Measurements from ENCODE around the gene TMEM38A.

Gene TMEM38A

DNA sequence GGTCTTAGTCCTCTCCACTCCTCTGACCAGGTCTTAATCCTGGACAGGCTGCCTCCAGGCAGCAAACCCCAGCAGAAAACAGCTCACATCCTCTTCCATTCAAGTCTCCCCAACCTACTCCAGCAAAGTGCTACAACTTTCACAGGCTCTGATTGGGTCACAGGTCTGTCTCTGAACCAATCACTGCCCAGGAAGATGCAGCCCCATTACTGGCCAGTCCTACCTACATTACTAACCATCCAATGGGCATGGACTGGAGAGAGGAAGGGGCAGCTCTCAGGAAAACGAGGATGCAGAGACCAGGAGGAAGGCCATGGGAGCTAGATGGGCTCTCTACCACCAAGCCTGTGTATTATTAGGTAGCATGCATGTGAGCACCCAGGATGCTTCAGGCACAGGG, 45.1 kb upstream of the TMEM38A start:
- no peaks in the 10 kb centered on the region for H3K27me3 ChIP-seq (ENCODE audit: control insufficient read depth in 3 of 3, insufficient read depth in 3 of 3, low read depth in 1 of 3, low read length in 3 of 3)
- H3K36me3 ChIP-seq (replicated peaks in 1 of 2; ENCODE audit: control insufficient read depth in 2 of 2, insufficient read depth in 2 of 2, low read length in 2 of 2) = no peaks in the 10 kb centered on the region
- no peak for DNase-seq (ENCODE audit: low spot score)
- H2BK120ac ChIP-seq (ENCODE audit: low read depth, low read length) = no peak overlapping the region
- no peak overlapping the region for H3K18ac ChIP-seq (ENCODE audit: low read length)
- peaks cover 26% of the 10 kb centered on the region for H3K79me1 ChIP-seq (ENCODE audit: low read depth, low read length)
- no peak overlapping the region for H3K27ac ChIP-seq (replicated peaks; ENCODE audit: low read length)
- no peak overlapping the region for H3K4ac ChIP-seq (ENCODE audit: low read length)
- H4K91ac ChIP-seq (ENCODE audit: low read depth, low read length, poor library complexity) = no peak overlapping the region
- peaks cover 0 to 3% of the 10 kb centered on the region in 2 donors for H3K4me1 ChIP-seq (ENCODE audit: control insufficient read depth in 2 of 2, insufficient read depth in 1 of 2, low read depth in 1 of 2, low read length in 2 of 2)
- H4K8ac ChIP-seq (ENCODE audit: low read depth, low read length) = no peak overlapping the region
- H2AK5ac ChIP-seq (ENCODE audit: low read depth, low read length) = no peak overlapping the region
- H2AFZ ChIP-seq (ENCODE audit: low read length) = no peak overlapping the region
- H3K4me2 ChIP-seq (ENCODE audit: insufficient read depth, low read length, poor library complexity, severe bottlenecking) = no peak overlapping the region
- no peaks in the 10 kb centered on the region for H3K9me3 ChIP-seq (replicated peaks in 1 of 2; ENCODE audit: control insufficient read depth in 2 of 2, insufficient read depth in 1 of 2, low read depth in 1 of 2, low read length in 2 of 2)
- no peak overlapping the region for H3K9ac ChIP-seq (ENCODE audit: low read depth, low read length, poor library complexity)
- H3K4me3 ChIP-seq (ENCODE audit: low read length in 2 of 2) = no peak overlapping the region
- no peak overlapping the region for H2BK15ac ChIP-seq (ENCODE audit: low read length)
- no CpG with 5 or more reads among the region's 1 CpG for WGBS, 2 donors (ENCODE audit: extremely low coverage in 2 of 2, insufficient read length in 2 of 2, insufficient replicate concordance in 1 of 2)
- no peak overlapping the region for H3K14ac ChIP-seq (ENCODE audit: low read length)
- no peak overlapping the region for H2BK5ac ChIP-seq (ENCODE audit: low read length)
- no peak overlapping the region for H3K23ac ChIP-seq (ENCODE audit: low read depth, low read length, poor library complexity)
- H2BK12ac ChIP-seq (ENCODE audit: low read length) = no peak overlapping the region

DNA sequence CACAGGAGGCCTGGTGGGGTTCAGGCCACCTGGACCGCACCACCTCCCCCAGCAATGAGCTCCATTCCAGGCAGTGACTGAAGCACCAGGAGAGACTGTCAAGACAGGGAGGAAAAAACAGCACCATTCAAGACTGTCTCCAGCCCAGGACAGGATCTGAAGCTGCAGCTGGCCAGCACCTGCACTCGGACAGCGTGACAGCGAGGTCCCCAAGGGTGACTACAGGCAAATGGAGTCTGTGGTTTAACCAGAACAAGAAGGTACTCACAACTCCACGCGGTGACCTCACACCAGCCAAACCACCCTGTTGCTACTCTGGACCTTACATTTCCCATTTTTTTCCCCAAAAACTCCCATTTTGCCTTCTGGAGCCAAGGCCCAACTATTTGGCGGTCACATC, 42.7 kb upstream of the TMEM38A start:
- H4K8ac ChIP-seq (ENCODE audit: low read depth, low read length) = no peak overlapping the region
- H2BK12ac ChIP-seq (ENCODE audit: low read length) = no peak overlapping the region
- H3K4ac ChIP-seq (ENCODE audit: low read length) = no peak overlapping the region
- H2BK120ac ChIP-seq (ENCODE audit: low read depth, low read length) = no peak overlapping the region
- H3K14ac ChIP-seq (ENCODE audit: low read length) = no peak overlapping the region
- H2BK15ac ChIP-seq (ENCODE audit: low read length) = no peak overlapping the region
- no peaks in the 10 kb centered on the region for H3K27me3 ChIP-seq (ENCODE audit: control insufficient read depth in 3 of 3, insufficient read depth in 3 of 3, low read depth in 1 of 3, low read length in 3 of 3)
- H3K9ac ChIP-seq (ENCODE audit: low read depth, low read length, poor library complexity) = no peak overlapping the region
- no peak overlapping the region for H2BK5ac ChIP-seq (ENCODE audit: low read length)
- no peak overlapping the region for H4K91ac ChIP-seq (ENCODE audit: low read depth, low read length, poor library complexity)
- H3K23ac ChIP-seq (ENCODE audit: low read depth, low read length, poor library complexity) = no peak overlapping the region
- H3K9me3 ChIP-seq (replicated peaks in 1 of 2; ENCODE audit: control insufficient read depth in 2 of 2, insufficient read depth in 1 of 2, low read depth in 1 of 2, low read length in 2 of 2) = no peaks in the 10 kb centered on the region
- no peak overlapping the region for H3K4me2 ChIP-seq (ENCODE audit: insufficient read depth, low read length, poor library complexity, severe bottlenecking)
- no peak overlapping the region for H2AK5ac ChIP-seq (ENCODE audit: low read depth, low read length)
- H3K27ac ChIP-seq (replicated peaks; ENCODE audit: low read length) = no peak overlapping the region
- peaks cover 0 to 2% of the 10 kb centered on the region in 2 donors for H3K36me3 ChIP-seq (replicated peaks in 1 of 2; ENCODE audit: control insufficient read depth in 2 of 2, insufficient read depth in 2 of 2, low read length in 2 of 2)
- H3K4me3 ChIP-seq (ENCODE audit: low read length in 2 of 2) = no peak overlapping the region
- peaks cover 28% of the 10 kb centered on the region for H3K79me1 ChIP-seq (ENCODE audit: low read depth, low read length)
- WGBS, 2 donors (ENCODE audit: extremely low coverage in 2 of 2, insufficient read length in 2 of 2, insufficient replicate concordance in 1 of 2) = no CpG with 5 or more reads among the region's 7 CpGs
- no peak overlapping the region for H2AFZ ChIP-seq (ENCODE audit: low read length)
- H3K18ac ChIP-seq (ENCODE audit: low read length) = no peak overlapping the region
- no peak for DNase-seq (ENCODE audit: low spot score)
- peaks cover 0 to 3% of the 10 kb centered on the region in 2 donors for H3K4me1 ChIP-seq (ENCODE audit: control insufficient read depth in 2 of 2, insufficient read depth in 1 of 2, low read depth in 1 of 2, low read length in 2 of 2)

DNA sequence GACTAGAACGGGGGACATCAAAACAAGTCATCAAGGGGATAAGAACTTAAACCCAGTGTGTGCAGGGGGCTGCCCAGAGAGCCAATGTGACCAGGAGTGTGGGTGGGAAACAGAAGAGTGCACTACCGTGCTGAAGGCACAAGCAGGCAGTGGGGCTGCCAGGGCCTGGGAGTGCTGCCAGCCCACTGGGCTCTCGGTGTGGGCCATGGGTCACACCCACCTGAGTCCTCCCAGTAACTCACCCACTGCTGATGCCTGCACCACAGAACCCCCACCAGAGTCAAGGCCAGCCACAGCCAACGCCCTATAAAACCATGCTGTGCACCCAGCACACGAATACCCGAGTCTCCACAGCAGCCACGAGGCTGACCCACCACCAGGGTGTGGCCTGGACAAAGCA, 41.5 kb upstream of the TMEM38A start:
- no CpG with 5 or more reads among the region's 7 CpGs for WGBS, 2 donors (ENCODE audit: extremely low coverage in 2 of 2, insufficient read length in 2 of 2, insufficient replicate concordance in 1 of 2)

DNA sequence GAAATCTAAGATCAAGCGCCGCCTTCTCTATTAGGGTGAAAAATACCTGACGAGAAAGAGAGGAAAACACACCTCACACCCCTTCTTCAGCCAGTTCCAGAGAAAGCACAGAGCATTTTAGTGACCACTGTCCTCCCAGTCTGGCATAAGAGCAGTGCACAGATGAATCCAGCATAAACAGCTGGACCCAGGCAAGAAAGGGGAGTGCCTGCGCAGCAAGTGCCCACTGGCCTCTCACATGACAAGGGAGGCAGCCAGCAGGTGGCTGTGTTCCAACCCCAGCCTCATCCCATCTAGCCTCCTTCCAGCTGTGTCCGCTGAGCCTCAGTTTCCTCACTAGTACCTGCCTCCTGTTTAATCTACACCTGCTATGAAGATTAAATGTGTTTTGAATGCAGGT, 40.9 kb upstream of the TMEM38A start:
- no peak overlapping the region for H3K23ac ChIP-seq (ENCODE audit: low read depth, low read length, poor library complexity)
- H3K27me3 ChIP-seq (ENCODE audit: control insufficient read depth in 3 of 3, insufficient read depth in 3 of 3, low read depth in 1 of 3, low read length in 3 of 3) = no peaks in the 10 kb centered on the region
- no peak overlapping the region for H3K4ac ChIP-seq (ENCODE audit: low read length)
- H2AK5ac ChIP-seq (ENCODE audit: low read depth, low read length) = no peak overlapping the region
- H3K4me3 ChIP-seq (ENCODE audit: low read length in 2 of 2) = no peak overlapping the region
- no peak overlapping the region for H2AFZ ChIP-seq (ENCODE audit: low read length)
- H2BK12ac ChIP-seq (ENCODE audit: low read length) = no peak overlapping the region
- H2BK5ac ChIP-seq (ENCODE audit: low read length) = no peak overlapping the region
- no peak overlapping the region for H3K27ac ChIP-seq (replicated peaks; ENCODE audit: low read length)
- H2BK120ac ChIP-seq (ENCODE audit: low read depth, low read length) = no peak overlapping the region
- no peak overlapping the region for H2BK15ac ChIP-seq (ENCODE audit: low read length)
- H3K9me3 ChIP-seq (replicated peaks in 1 of 2; ENCODE audit: control insufficient read depth in 2 of 2, insufficient read depth in 1 of 2, low read depth in 1 of 2, low read length in 2 of 2) = no peaks in the 10 kb centered on the region
- no peak overlapping the region for H4K8ac ChIP-seq (ENCODE audit: low read depth, low read length)
- peaks cover 0 to 3% of the 10 kb centered on the region in 2 donors for H3K4me1 ChIP-seq (ENCODE audit: control insufficient read depth in 2 of 2, insufficient read depth in 1 of 2, low read depth in 1 of 2, low read length in 2 of 2)
- H3K18ac ChIP-seq (ENCODE audit: low read length) = no peak overlapping the region
- H3K79me1 ChIP-seq (ENCODE audit: low read depth, low read length) = peaks cover 24% of the 10 kb centered on the region
- WGBS, 2 donors (ENCODE audit: extremely low coverage in 2 of 2, insufficient read length in 2 of 2, insufficient replicate concordance in 1 of 2) = no CpG with 5 or more reads among the region's 5 CpGs
- no peak overlapping the region for H3K4me2 ChIP-seq (ENCODE audit: insufficient read depth, low read length, poor library complexity, severe bottlenecking)
- H3K9ac ChIP-seq (ENCODE audit: low read depth, low read length, poor library complexity) = no peak overlapping the region
- peaks cover 1 to 20% of the 10 kb centered on the region in 2 donors for H3K36me3 ChIP-seq (replicated peaks in 1 of 2; ENCODE audit: control insufficient read depth in 2 of 2, insufficient read depth in 2 of 2, low read length in 2 of 2)
- H3K14ac ChIP-seq (ENCODE audit: low read length) = no peak overlapping the region
- H4K91ac ChIP-seq (ENCODE audit: low read depth, low read length, poor library complexity) = no peak overlapping the region
- no peak for DNase-seq (ENCODE audit: low spot score)

More for the DNA sequence above, 41.5 kb upstream of the TMEM38A start:
- Histone ChIP-seq H3K9me3 (replicated peaks in 1 of 2; ENCODE audit: control insufficient read depth in 2 of 2, insufficient read depth in 1 of 2, low read depth in 1 of 2, low read length in 2 of 2) (no peaks in the 10 kb centered on the region), H3K23ac (ENCODE audit: low read depth, low read length, poor library complexity) (no peak overlapping the region), H2BK120ac (ENCODE audit: low read depth, low read length) (peak overlapping the region; percentile 45), H3K9ac (ENCODE audit: low read depth, low read length, poor library complexity) (no peak overlapping the region), H2AFZ (ENCODE audit: low read length) (no peak overlapping the region), H2BK5ac (ENCODE audit: low read length) (no peak overlapping the region), H3K4ac (ENCODE audit: low read length) (no peak overlapping the region), H2BK15ac (ENCODE audit: low read length) (no peak overlapping the region), H3K14ac (ENCODE audit: low read length) (no peak overlapping the region), H3K27me3 (ENCODE audit: control insufficient read depth in 3 of 3, insufficient read depth in 3 of 3, low read depth in 1 of 3, low read length in 3 of 3) (no peaks in the 10 kb centered on the region), H4K8ac (ENCODE audit: low read depth, low read length) (no peak overlapping the region), H3K36me3 (replicated peaks in 1 of 2; ENCODE audit: control insufficient read depth in 2 of 2, insufficient read depth in 2 of 2, low read length in 2 of 2) (peaks cover 0 to 14% of the 10 kb centered on the region in 2 donors), H3K4me3 (ENCODE audit: low read length in 2 of 2) (no peak overlapping the region), H2AK5ac (ENCODE audit: low read depth, low read length) (no peak overlapping the region), H3K4me1 (ENCODE audit: control insufficient read depth in 2 of 2, insufficient read depth in 1 of 2, low read depth in 1 of 2, low read length in 2 of 2) (peaks cover 0 to 3% of the 10 kb centered on the region in 2 donors), H3K18ac (ENCODE audit: low read length) (no peak overlapping the region), H3K79me1 (ENCODE audit: low read depth, low read length) (peaks cover 24% of the 10 kb centered on the region), H3K27ac (replicated peaks; ENCODE audit: low read length) (no peak overlapping the region), H2BK12ac (ENCODE audit: low read length) (no peak overlapping the region), H4K91ac (ENCODE audit: low read depth, low read length, poor library complexity) (no peak overlapping the region), H3K4me2 (ENCODE audit: insufficient read depth, low read length, poor library complexity, severe bottlenecking) (no peak overlapping the region)
- DNase-seq (ENCODE audit: low spot score) = no peak

Data from neuronal stem cell (in vitro differentiated cells).